HG03442 (cell line): ENCODE data around the gene PSMB7.

ENCODE experiments used
- ATAC-seq: cut with Tn5 transposase; IDR thresholded peaks from one replicate; pipeline ENCODE4 v1.9.1; 2021; ENCODE audit warnings: mild to moderate bottlenecking, moderate library complexity; ENCODE audit not compliant: unreplicated experiment

Gene PSMB7

GRCh38 chr9:124304285-124304684, 111.0 kb downstream of the PSMB7 start:
- ATAC-seq: no peak

GRCh38 chr9:124303762-124304161, 111.5 kb downstream of the PSMB7 start:
- no peak for ATAC-seq
